ENCODE results near the gene COQ4.
"Not testable (repeated sequence)": the region's sequence is repeated elsewhere in the genome, so short reads cannot be mapped to it uniquely, and the experiment has no call there.

Gene COQ4

GRCh38 chr9:128298535-128299482, 23.8 kb upstream of the COQ4 start:
- DNase-seq (ENCODE audit: low spot score) = no peak

GRCh38 chr9:128304136-128304970, 18.3 kb upstream of the COQ4 start:
- DNase-seq (ENCODE audit: low spot score) = no peak

GRCh38 chr9:128304971-128305288, 17.7 kb upstream of the COQ4 start:
- DNase-seq (ENCODE audit: low spot score) = no peak

- no peak for DNase-seq (ENCODE audit: low spot score)
Observed at GRCh38 chr9:128309551-128309950, 13.1 kb upstream of the COQ4 start.

- no peak for DNase-seq (ENCODE audit: low spot score)
Observed at GRCh38 chr9:128310461-128310860, 12.2 kb upstream of the COQ4 start.

- DNase-seq (ENCODE audit: low spot score) = no peak
Observed at GRCh38 chr9:128314697-128315096, 7.9 kb upstream of the COQ4 start.

- DNase-seq (ENCODE audit: low spot score) = no peak
Observed at GRCh38 chr9:128316421-128316820, 6.2 kb upstream of the COQ4 start.

- DNase-seq (ENCODE audit: low spot score) = no peak
Observed at GRCh38 chr9:128317629-128318028, 5.0 kb upstream of the COQ4 start.

GRCh38 chr9:128321343-128321742, 1.3 kb upstream of the COQ4 start:
- no peak for DNase-seq (ENCODE audit: low spot score)

GRCh38 chr9:128321879-128322403, 698 bp upstream of the COQ4 start:
- no peak for DNase-seq (ENCODE audit: low spot score)

- peak; percentile 33 for DNase-seq (ENCODE audit: low spot score)
Observed at GRCh38 chr9:128323212-128323730, 632 bp downstream of the COQ4 start.

- DNase-seq (ENCODE audit: low spot score) = no peak
Observed at GRCh38 chr9:128323791-128324190, 1.2 kb downstream of the COQ4 start.

- no peak for DNase-seq (ENCODE audit: low spot score)
Observed at GRCh38 chr9:128324401-128324800, 1.8 kb downstream of the COQ4 start.

GRCh38 chr9:128325629-128326028, 3.0 kb downstream of the COQ4 start:
- DNase-seq (ENCODE audit: low spot score) = no peak

GRCh38 chr9:128333451-128333869, 10.8 kb downstream of the COQ4 start:
- DNase-seq (ENCODE audit: low spot score) = no peak

- DNase-seq (ENCODE audit: low spot score) = no peak
Observed at GRCh38 chr9:128335161-128335560, 12.5 kb downstream of the COQ4 start.

- DNase-seq (ENCODE audit: low spot score) = no peak
Observed at GRCh38 chr9:128335914-128336313, 13.3 kb downstream of the COQ4 start.

- DNase-seq (ENCODE audit: low spot score) = no peak
Observed at GRCh38 chr9:128337936-128338335, 15.3 kb downstream of the COQ4 start.

GRCh38 chr9:128338852-128339614, 16.4 kb downstream of the COQ4 start:
- not testable (repeated sequence) for DNase-seq (ENCODE audit: low spot score)

- DNase-seq (ENCODE audit: low spot score) = peak; percentile 82
Observed at GRCh38 chr9:128339761-128340690, 17.4 kb downstream of the COQ4 start, which contains the start of gene SLC27A4. Gene SLC27A4, plus strand, starts transcription at chr9:128340527. Its CDS starts 2,606 bp downstream, at chr9:128343133.
